ENCODE results near the gene IFRD1. TPM values are rescaled to one million over a fixed set of nuclear protein-coding genes. Genes with fewer than 3 reads are reported as not detected.

IFRD1 gene
- total RNA-seq, 1 experiment from 2014 or later, result 67.8 TPM

GRCh38 chr7:112452102-112452888 lies 2.0 kb downstream of the IFRD1 start:
- peak; percentile 53; the same call in 2 of the 3 replicates for TF ChIP-seq CTCF (conservative IDR thresholded peaks at IDR 0.05)
- H3T11ph ChIP-seq (ENCODE audit: low read length), result no peak overlapping the region
- no peak overlapping the region for H3K4ac ChIP-seq (ENCODE audit: low read depth, low read length)
- H2BK12ac ChIP-seq (ENCODE audit: insufficient read length, low read depth, low read length), result no peak overlapping the region
- H3K14ac ChIP-seq (ENCODE audit: insufficient read depth, low read length), result no peak overlapping the region; the same call in 1 of the 2 replicates
- Mint-ChIP-seq H3K4me1 (peaks cover 29 to 31% of the 10 kb centered on the region in 2 experiments), H3K4me3 (peak overlapping the region; percentile 97 to 99), H3K9me3 (no peaks in the 10 kb centered on the region), H3K36me3 (ENCODE audit: insufficient read depth in 1 of 3, low read depth in 3 of 3) (peaks cover 14 to 30% (median 21%) of the 10 kb centered on the region in 3 experiments; a peak in 6 of 7 replicates), H3K27ac (peak overlapping the region; percentile 84 to 98 (median 95); a peak in 5 of 7 replicates), H3K27me3 (ENCODE audit: low read depth) (no peaks in the 10 kb centered on the region)
- DNase-seq, result peak; percentile 33
- H2AFZ ChIP-seq (ENCODE audit: low read length), result no peak overlapping the region
- peak overlapping the region; percentile 97 for H3K4me2 ChIP-seq (ENCODE audit: insufficient read depth, insufficient read length, low read length)
- no peak overlapping the region for H2BK120ac ChIP-seq (ENCODE audit: low read depth, low read length, poor library complexity, severe bottlenecking)
- no peak overlapping the region for H4K8ac ChIP-seq (replicated peaks; ENCODE audit: insufficient read length, low read depth, low read length)
- H4K20me1 ChIP-seq (ENCODE audit: control insufficient read depth, insufficient read depth, insufficient read length), result no peaks in the 10 kb centered on the region
- no peaks in the 10 kb centered on the region for H3K27me3 ChIP-seq (ENCODE audit: insufficient read depth, low read length)
- no peak overlapping the region for H3K27ac ChIP-seq (ENCODE audit: insufficient read length, low read depth, low read length)
- H3K79me2 ChIP-seq (ENCODE audit: insufficient read depth, low read length), result peaks cover 20% of the 10 kb centered on the region; the same call in 1 of the 2 replicates
- H2BK5ac ChIP-seq (ENCODE audit: insufficient read length, low read length), result no peak overlapping the region
- peaks cover 7% of the 10 kb centered on the region for H3K23me2 ChIP-seq (ENCODE audit: insufficient read length, low read depth, low read length, poor library complexity, severe bottlenecking)
- no peak overlapping the region for H3K56ac ChIP-seq (ENCODE audit: insufficient read length, low read depth, low read length)
- no peak overlapping the region for H2BK15ac ChIP-seq (ENCODE audit: low read depth, low read length)
- peak overlapping the region; percentile 94 for H3K9ac ChIP-seq (ENCODE audit: extremely low read depth, insufficient read length, low read length)
- H2AK5ac ChIP-seq (ENCODE audit: insufficient read length, low read length), result no peak overlapping the region
- H3K23ac ChIP-seq (ENCODE audit: insufficient read length, low read depth, low read length), result no peak overlapping the region
- no peak overlapping the region for H4K5ac ChIP-seq (ENCODE audit: insufficient read length, low read depth, low read length)
- no CpG with 5 or more reads among the region's 7 CpGs for WGBS (ENCODE audit: extremely low coverage, insufficient read length, low lambda C conversion rate)
- H3K79me1 ChIP-seq (ENCODE audit: insufficient read depth, low read depth, low read length, poor library complexity, severe bottlenecking), result peaks cover 2% of the 10 kb centered on the region
- peak overlapping the region; percentile 73 for H3K18ac ChIP-seq (ENCODE audit: insufficient read length, low read depth, low read length)
- no peaks in the 10 kb centered on the region for H3K9me3 ChIP-seq (ENCODE audit: control insufficient read depth, low read depth, low read length)
- H2BK20ac ChIP-seq (ENCODE audit: low read depth, low read length, poor library complexity, severe bottlenecking), result no peak overlapping the region
- no peaks in the 10 kb centered on the region for H3K4me1 ChIP-seq (ENCODE audit: insufficient read depth, low read length)
- H4K91ac ChIP-seq (ENCODE audit: insufficient read length, low read depth, low read length), result no peak overlapping the region
